GM10248 (cell line): Measurements from ENCODE around the gene VMAC.
A peak's percentile ranks its signal among the peaks of the same experiment; 100 is the strongest.

Source experiments
- CTCF ChIA-PET: fragments of 300-600 bp; sonication (Branson Sonifier 250); formaldehyde crosslinking; extraction: SDS; loops from one replicate; lab custom pipeline; 2021; ENCODE audit warnings: antibody characterized with exemption; lab: Yijun Ruan, JAX
- POLR2A ChIA-PET: fragments of 350-650 bp; sonication (Branson Sonifier 250); formaldehyde crosslinking; extraction: SDS; loops from one replicate; lab custom pipeline; 2020; ENCODE audit warnings: antibody characterized with exemption; lab: Yijun Ruan, JAX
- DNase-seq: peaks from one replicate; pipeline ENCODE4 v3.0.0; 2012; ENCODE audit errors: extremely low spot score
- CTCF ChIP-seq: IDR thresholded peaks from 2 replicates; pipeline ENCODE4 v1.5.1; 2012; ENCODE audit warnings: mild to moderate bottlenecking, low read depth; ENCODE audit errors: extremely low read depth, missing control alignments, control extremely low read depth

The VMAC gene

GRCh38 chr19:5899728-5900526 lies 4.7 kb upstream of the VMAC start:
- no peak for TF ChIP-seq CTCF
- ChIA-PET CTCF (interaction anchor here (1.4 to 1.5 kb wide), 2 partner anchors 9 to 96 kb away, joined by 4 to 7 read pairs; no protein-coding TSS in a partner anchor), POLR2A (interaction anchor here (0.7 kb wide), 1 partner anchor 187 kb away, joined by 3 read pairs; no protein-coding TSS in a partner anchor)
- no peak for DNase-seq

GRCh38 chr19:5900976-5901375 lies 3.7 kb upstream of the VMAC start:
- CTCF ChIA-PET = interaction anchor here (1.4 kb wide), 1 partner anchor 10 kb away, joined by 4 read pairs; no protein-coding TSS in a partner anchor
- TF ChIP-seq CTCF = no peak
- POLR2A ChIA-PET = interaction anchor here (0.7 kb wide), 1 partner anchor 188 kb away, joined by 3 read pairs; no protein-coding TSS in a partner anchor

GRCh38 chr19:5903056-5903623 lies 1.5 kb upstream of the VMAC start:
- DNase-seq = no peak
- ChIA-PET POLR2A (interaction anchor here (0.6 to 2.7 kb wide), 5 partner anchors 10 to 1230 kb away, joined by 4 to 21 read pairs (median 6); partner anchors contain the start of gene RANBP3), CTCF (interaction anchor here (0.7 to 3.1 kb wide), 11 partner anchors 10 to 316 kb away, joined by 3 to 19 read pairs (median 4); no protein-coding TSS in a partner anchor)
- TF ChIP-seq CTCF = no peak

More at GRCh38 chr19:5900976-5901375, 3.7 kb upstream of the VMAC start:
- DNase-seq = no peak

GRCh38 chr19:5903624-5904351 lies 884 bp upstream of the VMAC start, which contains the start of gene NDUFA11:
TSS of gene NDUFA11 (minus strand) at chr19:5903790. CDS start at chr19:5903708, 82 bp downstream.
- TF ChIP-seq CTCF = no peak
- ChIA-PET CTCF (interaction anchor here (0.7 to 3.1 kb wide), 10 partner anchors 11 to 315 kb away, joined by 3 to 19 read pairs (median 6); no protein-coding TSS in a partner anchor), POLR2A (interaction anchor here (1.4 to 2.7 kb wide), 3 partner anchors 74 to 183 kb away, joined by 4 to 21 read pairs (median 5); partner anchors contain the start of genes CATSPERD, LONP1 and RANBP3)
- DNase-seq = peak; percentile 92

GRCh38 chr19:5905114-5905778 lies 574 bp downstream of the VMAC start:
- no peak for DNase-seq
- ChIA-PET POLR2A (no interaction called here), CTCF (interaction anchor here (1.5 to 1.8 kb wide), 2 partner anchors 24 to 101 kb away, joined by 4 to 9 read pairs; partner anchors contain the start of gene NRTN)
- no peak for TF ChIP-seq CTCF
